Hindlimb muscle (tissue), 1 donor: ENCODE results near the gene CITED2. TPM values are rescaled to one million over a fixed set of nuclear protein-coding genes. Genes with fewer than 3 reads are reported as not detected.
A peak's percentile ranks its signal among the peaks of the same experiment; 100 is the strongest.
"Not testable (repeated sequence)": the region's sequence is repeated elsewhere in the genome, so short reads cannot be mapped to it uniquely, and the experiment has no call there.

ENCODE experiments used
- DNase-seq: peaks from one replicate; pipeline ENCODE4 v3.0.0-alpha.2; 2013
- polyA plus RNA-seq: library from polyadenylated mRNA; unstranded; fragments of 120-200 nt; gene quantifications from one replicate; pipeline ENCODE4 v1.2.1, GENCODE V29; 2013; ENCODE audit not compliant: insufficient read length

CITED2 gene
- polyA plus RNA-seq, result 93.0 TPM

GRCh38 chr6:139374357-139375225, at the start of gene CITED2:
Gene CITED2 (minus strand): TSS chr6:139374648. CDS start chr6:139373944, 704 bp downstream.
- peak; percentile 97 for DNase-seq

- DNase-seq, result no peak
These were observed 48.7 kb upstream of the CITED2 start for GRCh38 chr6:139423037-139423703.

- DNase-seq, result no peak
These were observed 47.9 kb upstream of the CITED2 start for GRCh38 chr6:139422105-139423036.

- DNase-seq, result no peak
These were observed 44.2 kb upstream of the CITED2 start for GRCh38 chr6:139418481-139419132.

GRCh38 chr6:139416146-139416545, 41.7 kb upstream of the CITED2 start:
- DNase-seq, result no peak

- no peak for DNase-seq
These were observed 40.9 kb upstream of the CITED2 start for GRCh38 chr6:139415365-139415764.

GRCh38 chr6:139412103-139412502, 37.7 kb upstream of the CITED2 start:
- not testable (repeated sequence) for DNase-seq

GRCh38 chr6:139409026-139409425, 34.6 kb upstream of the CITED2 start:
- no peak for DNase-seq

- DNase-seq, result no peak
These were observed 33.3 kb upstream of the CITED2 start for GRCh38 chr6:139407718-139408222.

- DNase-seq, result no peak
These were observed 32.3 kb upstream of the CITED2 start for GRCh38 chr6:139406577-139407343.

- no peak for DNase-seq
These were observed 28.5 kb upstream of the CITED2 start for GRCh38 chr6:139402876-139403386.

GRCh38 chr6:139398658-139399057, 24.2 kb upstream of the CITED2 start:
- DNase-seq, result no peak

- no peak for DNase-seq
These were observed 21.4 kb upstream of the CITED2 start for GRCh38 chr6:139395891-139396301.

GRCh38 chr6:139395371-139395770, 20.9 kb upstream of the CITED2 start:
- DNase-seq, result no peak

- no peak for DNase-seq
These were observed 19.7 kb upstream of the CITED2 start for GRCh38 chr6:139394027-139394649.

GRCh38 chr6:139392794-139393193, 18.3 kb upstream of the CITED2 start:
- DNase-seq, result no peak

GRCh38 chr6:139391709-139392108, 17.3 kb upstream of the CITED2 start:
- DNase-seq, result no peak

- DNase-seq, result no peak
These were observed 16.0 kb upstream of the CITED2 start for GRCh38 chr6:139390447-139390846.

GRCh38 chr6:139388384-139388783, 13.9 kb upstream of the CITED2 start:
- DNase-seq, result no peak

- no peak for DNase-seq
These were observed 12.0 kb upstream of the CITED2 start for GRCh38 chr6:139386404-139386803.
